HepG2 (cell line): ENCODE results near the gene TFF2. TPM values are rescaled to one million over a fixed set of nuclear protein-coding genes. Genes with fewer than 3 reads are reported as not detected.

ENCODE experiments used
- ATAC-seq: fragments of 200-7000 bp; cut with Tn5 transposase; 3 replicates; pipeline ENCODE4 v1.9.1; 2020; ENCODE audit warnings: mild to moderate bottlenecking, moderate library complexity
- BruUV-seq: library from RNA; stranded (reverse); fragments of 400-500 nt; replicated peaks from 2 replicates; lab custom pipeline; 2021; lab: Mats Ljungman, UMichigan
- CTCF ChIA-PET: fragments of 300-600 bp; formaldehyde crosslinking; extraction: SDS; loops from one replicate; lab custom pipeline; 2021; ENCODE audit warnings: low total read pairs, inconsistent platforms, low intra/inter-chr PET ratio; lab: Yijun Ruan, JAX
- POLR2A ChIA-PET: fragments of 350-600 bp; sonication (Branson Sonifier 250); formaldehyde crosslinking; loops from one replicate; lab custom pipeline; 2020; ENCODE audit warnings: antibody characterized with exemption, inconsistent platforms; lab: Yijun Ruan, JAX
- DNase-seq: peaks from one replicate; pipeline ENCODE4 v3.0.0-alpha.2; 2015; ENCODE audit warnings: low spot score
- FAIRE-seq: peaks from 3 replicates; lab custom pipeline; 2011; peaks lifted over from hg19 to GRCh38; lab: Jason Lieb, UNC
- H2AFZ ChIP-seq: one replicate; pipeline ENCODE4 v1.6.1; 2011; ENCODE audit warnings: low read length, inconsistent platforms
- H3K27ac ChIP-seq: fragments of 300-600 bp; 3 replicates; pipeline ENCODE4 v1.8.0; 2011; ENCODE audit warnings: mixed run types, mild to moderate bottlenecking, mixed read lengths, low read length, inconsistent platforms; ENCODE audit not compliant: insufficient read depth; ENCODE audit errors: extremely low read length
- H3K27me3 ChIP-seq, 2 experiments: fragments of 200-600 bp in 1 of 2; 2 replicates in 1 of 2; 3 replicates in 1 of 2; pipeline versions ENCODE4 v1.6.0 to v1.8.0; 2011; ENCODE audit warnings: low read length in 2 of 2, mild to moderate bottlenecking in 2 of 2, moderate library complexity in 2 of 2, inconsistent platforms in 1 of 2; ENCODE audit not compliant: insufficient read depth in 2 of 2, control insufficient read depth in 1 of 2
- H3K36me3 ChIP-seq, 2 experiments: fragments of 200-600 bp in 1 of 2; replicated peaks in 1 of 2; 2 replicates in 1 of 2; 3 replicates in 1 of 2; pipeline versions ENCODE4 v1.5.1 to v1.8.0; 2011; ENCODE audit warnings: low read length in 2 of 2, inconsistent platforms in 1 of 2; ENCODE audit not compliant: insufficient read depth in 2 of 2, control insufficient read depth in 1 of 2
- H3K4me1 ChIP-seq: 2 replicates; pipeline ENCODE4 v1.5.1; 2012; ENCODE audit warnings: low read length, inconsistent platforms; ENCODE audit not compliant: insufficient read depth
- H3K4me2 ChIP-seq: 2 replicates; pipeline ENCODE4 v1.6.0; 2011; ENCODE audit warnings: low read depth, low read length, inconsistent platforms
- H3K4me3 ChIP-seq, 3 experiments: fragments of 200-600 bp in 1 of 3; sonication (generic), shearing (Covaris generic) in 1 of 3; replicated peaks in 1 of 3; 2 replicates each; pipeline ENCODE4 v1.5.1; 2011 to 2016; ENCODE audit warnings: low read length in 3 of 3, inconsistent platforms in 2 of 3, low read depth in 2 of 3, mild to moderate bottlenecking in 2 of 3, control low read depth in 1 of 3, mixed read lengths in 1 of 3; ENCODE audit not compliant: insufficient read depth in 1 of 3
- H3K79me2 ChIP-seq: one replicate; pipeline ENCODE4 v1.6.1; 2011; ENCODE audit warnings: low read length, inconsistent platforms; ENCODE audit not compliant: insufficient read depth
- H3K9ac ChIP-seq: 2 replicates; pipeline ENCODE4 v1.6.0; 2011; ENCODE audit warnings: mild to moderate bottlenecking, low read depth, low read length, inconsistent platforms; ENCODE audit not compliant: insufficient read depth
- H3K9me3 ChIP-seq: 2 replicates; pipeline ENCODE4 v1.5.1; 2012; ENCODE audit warnings: mild to moderate bottlenecking, low read length
- H4K20me1 ChIP-seq: 2 replicates; pipeline ENCODE4 v1.6.0; 2011; ENCODE audit warnings: inconsistent platforms, mild to moderate bottlenecking, low read length, moderate library complexity; ENCODE audit not compliant: insufficient read depth
- ATM ChIP-seq: fragments of 450-650 bp; IDR thresholded peaks from 2 replicates; pipeline ENCODE4 v1.7.1; 2017; ENCODE audit warnings: mild to moderate bottlenecking, borderline replicate concordance
- CEBPB ChIP-seq: IDR thresholded peaks from 2 replicates; pipeline ENCODE4 v1.6.1; 2011; ENCODE audit warnings: low read depth, low read length, improper control_type of control experiment, borderline replicate concordance
- DNMT3B ChIP-seq: conservative IDR thresholded peaks from 2 replicates; pipeline ENCODE4 v1.6.1; 2016; ENCODE audit warnings: missing biosample characterization, control low read depth
- FOXA1 ChIP-seq, 2 experiments: fragments of 450-650 bp in 1 of 2; sonication (generic) in 1 of 2; formaldehyde crosslinking in 1 of 2; IDR thresholded peaks; 2 replicates each; pipeline versions ENCODE4 v1.4.0 to v1.6.1; 2016 to 2020; ENCODE audit warnings: missing genetic modification reagents in 1 of 2
- FOXP1 ChIP-seq, 2 experiments: fragments of 450-650 bp in 1 of 2; IDR thresholded peaks; 2 replicates each; pipeline ENCODE4 v1.6.1; 2017 to 2018; ENCODE audit warnings: antibody characterized with exemption in 1 of 2
- HNF4G ChIP-seq, 2 experiments: sonication (generic) in 1 of 2; formaldehyde crosslinking in 1 of 2; IDR thresholded peaks; 2 replicates each; pipeline versions ENCODE4 v1.4.0 to v1.6.1; 2011 to 2020; ENCODE audit warnings: borderline replicate concordance in 2 of 2, low read depth in 2 of 2, mild to moderate bottlenecking in 2 of 2, low read length in 1 of 2, missing genetic modification reagents in 1 of 2, moderate library complexity in 1 of 2
- IKZF1 ChIP-seq: fragments of 450-650 bp; IDR thresholded peaks from 2 replicates; pipeline ENCODE4 v1.7.1; 2016
- KDM1A ChIP-seq: IDR thresholded peaks from 2 replicates; pipeline ENCODE4 v1.6.1; 2016; ENCODE audit warnings: missing compliant biosample characterization
- SP5 ChIP-seq: IDR thresholded peaks from 2 replicates; pipeline ENCODE4 v1.6.1; 2016; ENCODE audit warnings: low read depth, borderline replicate concordance
- TAF15 ChIP-seq: fragments of 200-400 bp; formaldehyde crosslinking; IDR thresholded peaks from one replicate; pipeline ENCODE4 v1.6.1; 2018; ENCODE audit warnings: mild to moderate bottlenecking, low read depth, low read length; ENCODE audit not compliant: poor library complexity, severe bottlenecking
- TEAD2 ChIP-seq: sonication (generic); formaldehyde crosslinking; IDR thresholded peaks from 2 replicates; pipeline ENCODE4 v1.9.0; 2021; ENCODE audit warnings: missing genetic modification reagents
- ZC3H13 ChIP-seq: sonication (generic); formaldehyde crosslinking; IDR thresholded peaks from 2 replicates; pipeline ENCODE4 v1.8.1; 2023; ENCODE audit warnings: mild to moderate bottlenecking, missing genetic modification reagents, moderate library complexity
- ZNF597 ChIP-seq: sonication (generic); formaldehyde crosslinking; IDR thresholded peaks from 2 replicates; pipeline ENCODE4 v1.5.0; 2020; ENCODE audit warnings: missing genetic modification reagents
- ZNF770 ChIP-seq: sonication (generic); formaldehyde crosslinking; IDR thresholded peaks from 2 replicates; pipeline ENCODE4 v1.5.0; 2020; ENCODE audit warnings: mild to moderate bottlenecking, missing genetic modification reagents
- ZNF816 ChIP-seq: sonication (generic); formaldehyde crosslinking; IDR thresholded peaks from 2 replicates; pipeline ENCODE4 v1.8.0; 2022; ENCODE audit warnings: missing genetic modification reagents, mild to moderate bottlenecking, borderline replicate concordance
- WGBS: methylation state at CpG from one replicate; pipeline ENCODE4 v1.1.6; 2017; ENCODE audit warnings: low lambda C conversion rate; 5-methylcytosine and 5-hydroxymethylcytosine counted together
- in situ Hi-C: cut with HindIII; loops from 2 replicates; pipeline ENCODE4 v1.10.0; 2017; ENCODE audit warnings: low pct_unique_long_range_greater_than_20kb; ENCODE audit not compliant: extremely low pct_ligation_motif_present
- intact Hi-C: fragments of 100-400 bp; cut with micrococcal nuclease; formaldehyde crosslinking; loops from one replicate; pipeline ENCODE4 v1.10.0; 2022; ENCODE audit not compliant: unreplicated experiment
- polyA plus RNA-seq, 8 experiments: library from polyadenylated mRNA; depleted of rRNA in 3 of 8; stranded (reverse) in 7 of 8; unstranded in 1 of 8; fragments of >200 nt; fragmentation: Illumina TruSeq in 4 of 8; extraction: Trizol in 4 of 8; gene quantifications; 2 replicates each; pipeline versions ENCODE4 v1.2.1 to v1.2.3, GENCODE V29; 2011 to 2016; ENCODE audit warnings: low read depth in 4 of 8, missing spikeins in 1 of 8, mixed read lengths in 1 of 8; ENCODE audit not compliant: insufficient read depth in 1 of 8
- total RNA-seq, 5 experiments: library from RNA; depleted of rRNA; stranded (reverse); fragments of >200 nt; fragmentation: Illumina TruSeq; extraction: Trizol; gene quantifications; 2 replicates each; pipeline ENCODE4 v1.2.3, GENCODE V29; 2016; ENCODE audit warnings: low read depth in 1 of 5

Gene TFF2
- total and polyA plus RNA-seq, 2 of the 13 experiments (the other 11 are each of a cell fraction or from before 2014, with no cell fraction given), result 1.5 TPM; not detected in 1

GRCh38 chr21:42376338-42376982 lies 25.7 kb upstream of the TFF2 start:
- H2AFZ ChIP-seq, result no peak overlapping the region
- no peaks in the 10 kb centered on the region for H3K9me3 ChIP-seq
- no peak overlapping the region for H3K4me3 ChIP-seq
- ChIA-PET POLR2A (no interaction called here), CTCF (no interaction called here)
- DNase-seq (no peak), ATAC-seq (no peak), FAIRE-seq (no peak)
- peaks cover 4% of the 10 kb centered on the region; the same call in 1 of the 2 replicates for H3K4me1 ChIP-seq
- BruUV-seq, result no TSS peak
- no peaks in the 10 kb centered on the region for H4K20me1 ChIP-seq
- no peaks in the 10 kb centered on the region for H3K36me3 ChIP-seq
- no peak overlapping the region for H3K4me2 ChIP-seq
- WGBS, result 83% methylated on average over 30 of the region's 32 CpGs
- H3K79me2 ChIP-seq, result no peaks in the 10 kb centered on the region
- in situ Hi-C loops, result no loop called here
- H3K27me3 ChIP-seq, result no peaks in the 10 kb centered on the region
- intact Hi-C loops, result no loop called here
- no peak overlapping the region for H3K27ac ChIP-seq
- no peak overlapping the region for H3K9ac ChIP-seq
- TF ChIP-seq DNMT3B (no peak), CEBPB (peak; percentile 44; the same call in 1 of the 2 replicates), KDM1A (CRISPR knock-in tag) (no peak), ZNF597 (CRISPR knock-in tag) (no peak)

GRCh38 chr21:42375966-42376337 lies 25.2 kb upstream of the TFF2 start:
- WGBS, result 70% methylated on average over 2 of the region's 3 CpGs
- no peak for ATAC-seq
- no TSS peak for BruUV-seq
- Histone ChIP-seq H3K4me1 (no peaks in the 10 kb centered on the region), H3K79me2 (no peaks in the 10 kb centered on the region), H2AFZ (no peak overlapping the region), H3K4me2 (no peak overlapping the region), H3K27ac (no peak overlapping the region), H4K20me1 (no peaks in the 10 kb centered on the region), H3K4me3 (no peak overlapping the region), H3K36me3 (no peaks in the 10 kb centered on the region), H3K9ac (no peak overlapping the region), H3K9me3 (no peaks in the 10 kb centered on the region), H3K27me3 (no peaks in the 10 kb centered on the region)
- in situ Hi-C loops, result no loop called here
- ChIA-PET POLR2A (no interaction called here), CTCF (no interaction called here)
- FAIRE-seq, result no peak
- DNase-seq, result no peak
- intact Hi-C loops, result no loop called here
- TF ChIP-seq TEAD2 (CRISPR knock-in tag) (no peak), ZC3H13 (no peak), ZNF770 (CRISPR knock-in tag) (no peak), FOXA1 (IDR thresholded peaks at IDR 0.05) (no peak), FOXA1 (CRISPR knock-in tag; IDR thresholded peaks at IDR 0.05) (no peak), TAF15 (no peak), ZNF816 (no peak), ATM (no peak), SP5 (no peak), IKZF1 (no peak), FOXP1 (IDR thresholded peaks at IDR 0.05) (no peak), FOXP1 (CRISPR knock-in tag; IDR thresholded peaks at IDR 0.05) (no peak), HNF4G (IDR thresholded peaks at IDR 0.05; ENCODE audit: borderline replicate concordance, low read depth, low read length) (no peak), HNF4G (CRISPR knock-in tag; IDR thresholded peaks at IDR 0.05; ENCODE audit: borderline replicate concordance, low read depth) (no peak)
